ENCODE results near the gene LRRC47. TPM values are rescaled to one million over a fixed set of nuclear protein-coding genes. Genes with fewer than 3 reads are reported as not detected.

Gene LRRC47
- polyA plus RNA-seq, 1 experiment, result 37.1 TPM

DNA sequence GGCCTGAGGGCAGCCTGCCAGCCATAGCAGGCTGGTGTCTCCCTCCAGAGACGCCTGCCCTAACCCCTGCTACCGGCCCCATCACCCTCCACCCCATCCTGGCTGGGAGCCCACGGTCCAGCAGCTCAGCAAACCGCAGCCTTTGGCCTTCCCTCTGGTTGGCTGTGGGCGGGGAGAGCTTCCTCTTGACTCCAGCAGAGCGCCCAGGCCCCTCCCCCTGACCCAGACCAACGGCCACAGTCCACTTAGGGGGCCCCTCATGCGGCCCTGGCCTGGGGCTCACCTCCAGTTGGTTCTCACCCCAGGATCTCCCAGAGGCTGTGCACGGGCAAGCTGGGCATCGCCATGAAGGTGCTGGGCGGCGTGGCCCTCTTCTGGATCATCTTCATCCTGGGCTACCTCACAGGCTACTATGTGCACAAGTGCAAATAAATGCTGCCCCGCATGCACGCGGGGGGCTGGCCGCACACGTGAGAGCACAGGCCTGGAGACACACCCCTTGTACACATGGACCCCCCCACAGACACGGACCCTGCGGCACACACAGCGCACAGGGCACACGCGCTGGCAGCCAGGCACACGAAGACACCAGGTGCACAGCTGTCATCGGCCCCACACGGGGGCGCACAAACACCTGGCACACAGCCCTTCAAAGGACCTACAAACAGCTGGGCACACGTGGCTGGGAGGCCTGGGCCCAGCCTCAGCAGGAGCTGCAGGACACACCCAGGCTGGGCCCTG lies 20.6 kb downstream of the LRRC47 start:
- no peak for TF ChIP-seq CTCF (IDR thresholded peaks at IDR 0.05; ENCODE audit: low read depth, low read length)
- ChIA-PET CTCF (interaction anchor here (0.7 to 0.8 kb wide), 2 partner anchors 15 to 18 kb away, joined by 3 read pairs; no protein-coding TSS in a partner anchor), POLR2A (interaction anchor here (1.2 kb wide), 1 partner anchor 21 kb away, joined by 3 read pairs; the partner anchor contains the start of gene LRRC47)
- DNase-seq (ENCODE audit: low read depth, low spot score), result peak; percentile 20
- H3K4me3 ChIP-seq (ENCODE audit: low read depth, low read length), result no peak overlapping the region
- peaks cover 2% of the 10 kb centered on the region for H3K27me3 ChIP-seq (ENCODE audit: control insufficient read depth, insufficient read depth, low read length)
- H3K9me3 ChIP-seq (ENCODE audit: control insufficient read depth, insufficient read depth, low read length), result no peaks in the 10 kb centered on the region; the same call in 1 of the 2 replicates
- H3K27ac ChIP-seq (ENCODE audit: low read depth, low read length), result no peak overlapping the region

DNA sequence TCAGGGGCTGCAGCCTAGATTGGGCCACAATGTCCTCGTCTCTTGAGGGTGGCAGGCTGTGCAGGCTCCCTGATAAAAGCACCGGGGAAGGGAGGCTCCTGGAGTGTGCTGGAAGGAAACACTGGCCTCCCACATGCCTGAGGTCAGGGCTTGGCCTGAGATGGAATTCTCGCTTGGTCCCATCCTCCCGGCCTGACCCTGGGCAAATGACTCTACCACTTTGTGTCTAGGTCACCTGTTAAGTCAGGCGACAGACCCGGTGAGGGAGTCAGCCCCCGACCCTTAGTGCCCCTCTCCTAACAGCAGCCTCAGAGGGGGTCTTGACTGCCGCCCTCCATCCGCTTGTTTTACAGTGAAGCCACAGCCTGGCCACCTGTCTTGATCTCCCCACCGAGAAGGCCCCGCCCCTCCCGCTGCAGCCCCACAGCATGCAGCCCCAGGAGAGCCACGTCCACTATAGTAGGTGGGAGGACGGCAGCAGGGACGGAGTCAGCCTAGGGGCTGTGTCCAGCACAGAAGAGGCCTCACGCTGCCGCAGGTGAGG lies 21.3 kb downstream of the LRRC47 start:
- H3K27me3 ChIP-seq (ENCODE audit: control insufficient read depth, insufficient read depth, low read length), result peaks cover 3% of the 10 kb centered on the region
- no peak for TF ChIP-seq CTCF (IDR thresholded peaks at IDR 0.05; ENCODE audit: low read depth, low read length)
- ChIA-PET POLR2A (interaction anchor here (1.2 kb wide), 1 partner anchor 21 kb away, joined by 3 read pairs; the partner anchor contains the start of gene LRRC47), CTCF (no interaction called here)
- no peak overlapping the region for H3K27ac ChIP-seq (ENCODE audit: low read depth, low read length)
- no peak for DNase-seq (ENCODE audit: low read depth, low spot score)
- H3K9me3 ChIP-seq (ENCODE audit: control insufficient read depth, insufficient read depth, low read length), result no peaks in the 10 kb centered on the region; the same call in 1 of the 2 replicates
- H3K4me3 ChIP-seq (ENCODE audit: low read depth, low read length), result no peak overlapping the region

- CTCF ChIA-PET, result no interaction called here
- H3K27ac ChIP-seq (ENCODE audit: low read depth, low read length), result no peak overlapping the region
- no peak overlapping the region for H3K4me3 ChIP-seq (ENCODE audit: low read depth, low read length)
- no peak for DNase-seq (ENCODE audit: low read depth, low spot score)
- peaks cover 3% of the 10 kb centered on the region for H3K27me3 ChIP-seq (ENCODE audit: control insufficient read depth, insufficient read depth, low read length)
- H3K9me3 ChIP-seq (ENCODE audit: control insufficient read depth, insufficient read depth, low read length), result no peaks in the 10 kb centered on the region; the same call in 1 of the 2 replicates
- POLR2A ChIA-PET, result no interaction called here
- no peak for TF ChIP-seq CTCF (IDR thresholded peaks at IDR 0.05; ENCODE audit: low read depth, low read length)
Measured at GRCh38 chr1:3774276-3774945, 21.9 kb downstream of the LRRC47 start.

- no peak for TF ChIP-seq CTCF (IDR thresholded peaks at IDR 0.05; ENCODE audit: low read depth, low read length)
- no peaks in the 10 kb centered on the region; the same call in 1 of the 2 replicates for H3K9me3 ChIP-seq (ENCODE audit: control insufficient read depth, insufficient read depth, low read length)
- DNase-seq (ENCODE audit: low read depth, low spot score), result no peak
- no peak overlapping the region for H3K27ac ChIP-seq (ENCODE audit: low read depth, low read length)
- H3K4me3 ChIP-seq (ENCODE audit: low read depth, low read length), result peak overlapping the region; percentile 60; the same call in 1 of the 2 replicates
- ChIA-PET CTCF (no interaction called here), POLR2A (no interaction called here)
- peaks cover 3% of the 10 kb centered on the region for H3K27me3 ChIP-seq (ENCODE audit: control insufficient read depth, insufficient read depth, low read length)
Measured at GRCh38 chr1:3773572-3774275, 22.6 kb downstream of the LRRC47 start.

Measured in AG04450 (cell line).